Measurements from ENCODE around the gene RPL23.

Gene RPL23

GRCh38 chr17:38825762-38826247, 27.7 kb downstream of the RPL23 start:
- no peak overlapping the region for H2AK5ac ChIP-seq (ENCODE audit: low read length)
- H3K4me2 ChIP-seq (ENCODE audit: low read length): peak overlapping the region; percentile 97
- no peaks in the 10 kb centered on the region for H3K27me3 ChIP-seq (ENCODE audit: insufficient read depth, low read length, poor library complexity)
- peaks cover 17% of the 10 kb centered on the region for H3K79me2 ChIP-seq (ENCODE audit: control insufficient read depth, insufficient read depth, low read length)
- peak overlapping the region; percentile 1 for H2BK120ac ChIP-seq (ENCODE audit: low read depth, low read length)
- no peaks in the 10 kb centered on the region for H3K4me1 ChIP-seq (ENCODE audit: control insufficient read depth, low read depth, low read length)
- peak overlapping the region; percentile 100 for H3K56ac ChIP-seq (ENCODE audit: low read length)
- H2BK15ac ChIP-seq (replicated peaks; ENCODE audit: low read depth): no peak overlapping the region
- H3K27ac ChIP-seq (ENCODE audit: low read depth, low read length): peak overlapping the region; percentile 71
- H3K4me3 ChIP-seq (ENCODE audit: low read length): no peak overlapping the region
- peak overlapping the region; percentile 97 for H2BK5ac ChIP-seq (ENCODE audit: low read length)
- H4K5ac ChIP-seq (ENCODE audit: low read length): peak overlapping the region; percentile 54
- peak overlapping the region; percentile 42 for H3K18ac ChIP-seq (ENCODE audit: low read length)
- no peaks in the 10 kb centered on the region for H3K36me3 ChIP-seq (ENCODE audit: control insufficient read depth, insufficient read depth, low read length)
- H3K79me1 ChIP-seq (ENCODE audit: low read length): peaks cover 13% of the 10 kb centered on the region
- no peak for DNase-seq
- H3K23ac ChIP-seq (ENCODE audit: low read length): no peak overlapping the region
- peak overlapping the region; percentile 74 for H3K4ac ChIP-seq (ENCODE audit: low read depth, low read length)
- peak overlapping the region; percentile 78 for H4K8ac ChIP-seq (ENCODE audit: low read depth, low read length)
- WGBS (ENCODE audit: extremely low coverage, insufficient coverage, low lambda C conversion rate): no CpG with 5 or more reads among the region's 17 CpGs
- peak overlapping the region; percentile 100 for H3K9ac ChIP-seq (ENCODE audit: low read length)

DNA sequence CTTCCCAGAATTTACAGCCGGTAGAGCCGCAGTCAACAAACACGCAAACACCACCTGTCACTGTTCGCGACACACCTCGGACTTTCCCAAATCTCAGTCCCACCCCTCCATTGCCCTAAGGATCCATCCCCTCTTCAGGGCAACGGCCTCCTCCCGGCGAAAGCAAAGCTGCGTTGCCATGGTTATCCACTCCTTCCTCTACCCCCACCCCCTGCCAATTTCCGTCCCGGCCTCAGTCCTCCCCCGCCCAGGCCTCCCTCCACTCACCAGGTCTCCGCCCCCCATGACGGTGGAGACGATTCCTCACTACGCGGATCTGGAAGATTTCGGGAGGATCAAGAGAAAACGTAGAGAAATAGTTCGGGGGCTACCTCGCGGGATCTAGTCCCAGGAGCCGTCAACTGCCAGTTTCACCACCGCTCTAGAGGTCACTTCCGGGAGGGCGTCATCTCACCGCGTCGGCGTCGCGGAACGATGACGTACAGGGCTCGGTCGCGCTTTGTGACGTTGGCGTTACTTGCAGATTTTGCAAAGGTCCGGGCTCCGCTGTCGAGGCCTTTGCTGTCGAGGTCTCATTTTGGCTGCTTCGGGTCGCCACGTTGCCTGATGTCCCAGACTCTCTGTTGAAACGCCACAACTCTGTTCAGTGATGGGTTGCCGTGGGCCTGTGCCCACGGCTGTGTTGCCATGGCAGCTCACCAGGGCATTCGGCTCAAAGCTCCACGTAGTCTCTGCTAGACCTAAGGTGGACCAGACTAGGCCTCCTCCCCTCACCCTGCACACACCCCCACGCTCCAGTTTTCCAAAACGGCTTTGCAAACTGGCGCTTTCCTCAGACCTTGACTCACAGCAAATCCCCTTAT, 28.4 kb downstream of the RPL23 start, which contains the start of gene CWC25:
TSS of gene CWC25 (minus strand) at position 423 of the 863 bp plus-strand sequence. CDS start at position 285, 138 bp downstream.
- Histone ChIP-seq H3K23ac (ENCODE audit: low read length) (peak within 1 kb of the TSS; percentile 98), H2BK5ac (ENCODE audit: low read length) (peak within 1 kb of the TSS; percentile 97), H3K56ac (ENCODE audit: low read length) (peak within 1 kb of the TSS; percentile 100), H3K4me2 (ENCODE audit: low read length) (peak within 1 kb of the TSS; percentile 99), H3K79me1 (ENCODE audit: low read length) (peaks cover 13% of the 10 kb centered on the region), H4K8ac (ENCODE audit: low read depth, low read length) (peak within 1 kb of the TSS; percentile 78), H3K27me3 (ENCODE audit: insufficient read depth, low read length, poor library complexity) (no peaks in the 10 kb centered on the region), H3K27ac (ENCODE audit: low read depth, low read length) (peak within 1 kb of the TSS; percentile 71), H3K4me1 (ENCODE audit: control insufficient read depth, low read depth, low read length) (no peaks in the 10 kb centered on the region), H3K9ac (ENCODE audit: low read length) (peak within 1 kb of the TSS; percentile 100), H3K79me2 (ENCODE audit: control insufficient read depth, insufficient read depth, low read length) (peaks cover 17% of the 10 kb centered on the region), H3K36me3 (ENCODE audit: control insufficient read depth, insufficient read depth, low read length) (no peaks in the 10 kb centered on the region), H2AK5ac (ENCODE audit: low read length) (no peak within 1 kb of the TSS), H4K5ac (ENCODE audit: low read length) (peak within 1 kb of the TSS; percentile 54), H3K18ac (ENCODE audit: low read length) (peak within 1 kb of the TSS; percentile 42), H3K4me3 (ENCODE audit: low read length) (peak within 1 kb of the TSS; percentile 86), H3K4ac (ENCODE audit: low read depth, low read length) (peak within 1 kb of the TSS; percentile 74), H2BK120ac (ENCODE audit: low read depth, low read length) (peak within 1 kb of the TSS; percentile 1), H2BK15ac (replicated peaks; ENCODE audit: low read depth) (no peak within 1 kb of the TSS)
- WGBS (ENCODE audit: extremely low coverage, insufficient coverage, low lambda C conversion rate): no CpG with 5 or more reads among the region's 55 CpGs
- DNase-seq: peak; percentile 98

- no CpG with 5 or more reads among the region's 8 CpGs for WGBS (ENCODE audit: extremely low coverage, insufficient coverage, low lambda C conversion rate)
- no peaks in the 10 kb centered on the region for H3K79me2 ChIP-seq (ENCODE audit: control insufficient read depth, insufficient read depth, low read length)
Observed at GRCh38 chr17:38815576-38816193, 37.8 kb downstream of the RPL23 start.

DNA sequence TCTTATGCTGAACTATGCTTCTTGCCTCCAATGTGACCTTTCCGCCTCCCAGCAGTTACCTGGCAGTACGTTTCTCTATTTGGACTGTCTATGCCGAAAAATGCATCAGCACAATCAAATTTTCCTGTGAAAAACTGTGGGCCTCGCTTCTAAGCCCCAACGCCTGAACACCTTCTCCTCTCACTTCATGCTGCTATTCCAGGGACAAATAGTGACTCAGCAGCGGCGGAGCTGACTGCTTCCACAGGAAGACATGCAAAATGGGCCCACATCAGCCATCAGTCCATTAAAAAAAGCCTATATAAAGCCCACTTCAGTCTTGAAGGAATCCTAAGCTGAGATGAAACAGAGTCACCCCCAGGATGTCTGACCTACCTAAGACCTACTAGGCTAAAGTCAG, 43.7 kb downstream of the RPL23 start:
- no peak overlapping the region for H4K5ac ChIP-seq (ENCODE audit: low read length)
- H2BK120ac ChIP-seq (ENCODE audit: low read depth, low read length): no peak overlapping the region
- no CpG with 5 or more reads among the region's 7 CpGs for WGBS (ENCODE audit: extremely low coverage, insufficient coverage, low lambda C conversion rate)
- no peak overlapping the region for H2BK5ac ChIP-seq (ENCODE audit: low read length)
- H4K8ac ChIP-seq (ENCODE audit: low read depth, low read length): no peak overlapping the region
- no peak overlapping the region for H3K4ac ChIP-seq (ENCODE audit: low read depth, low read length)
- H3K36me3 ChIP-seq (ENCODE audit: control insufficient read depth, insufficient read depth, low read length): peaks cover 9% of the 10 kb centered on the region
- H3K79me1 ChIP-seq (ENCODE audit: low read length): no peaks in the 10 kb centered on the region
- H3K9ac ChIP-seq (ENCODE audit: low read length): no peak overlapping the region
- no peak for DNase-seq
- H3K23ac ChIP-seq (ENCODE audit: low read length): no peak overlapping the region
- H2AK5ac ChIP-seq (ENCODE audit: low read length): no peak overlapping the region
- H3K4me2 ChIP-seq (ENCODE audit: low read length): no peak overlapping the region
- no peak overlapping the region for H3K56ac ChIP-seq (ENCODE audit: low read length)
- H3K4me3 ChIP-seq (ENCODE audit: low read length): no peak overlapping the region
- H3K27me3 ChIP-seq (ENCODE audit: insufficient read depth, low read length, poor library complexity): no peaks in the 10 kb centered on the region
- H3K27ac ChIP-seq (ENCODE audit: low read depth, low read length): no peak overlapping the region
- H3K4me1 ChIP-seq (ENCODE audit: control insufficient read depth, low read depth, low read length): no peaks in the 10 kb centered on the region
- H2BK15ac ChIP-seq (replicated peaks; ENCODE audit: low read depth): no peak overlapping the region
- H3K18ac ChIP-seq (ENCODE audit: low read length): no peak overlapping the region
- H3K79me2 ChIP-seq (ENCODE audit: control insufficient read depth, insufficient read depth, low read length): no peaks in the 10 kb centered on the region

More at GRCh38 chr17:38815576-38816193, 37.8 kb downstream of the RPL23 start:
- H3K4me3 ChIP-seq (ENCODE audit: low read length): no peak overlapping the region
- H2BK15ac ChIP-seq (replicated peaks; ENCODE audit: low read depth): no peak overlapping the region
- no peak overlapping the region for H3K9ac ChIP-seq (ENCODE audit: low read length)
- H3K79me1 ChIP-seq (ENCODE audit: low read length): no peaks in the 10 kb centered on the region
- H2BK5ac ChIP-seq (ENCODE audit: low read length): no peak overlapping the region
- H4K8ac ChIP-seq (ENCODE audit: low read depth, low read length): no peak overlapping the region
- no peaks in the 10 kb centered on the region for H3K27me3 ChIP-seq (ENCODE audit: insufficient read depth, low read length, poor library complexity)
- H3K4me1 ChIP-seq (ENCODE audit: control insufficient read depth, low read depth, low read length): no peaks in the 10 kb centered on the region
- H4K5ac ChIP-seq (ENCODE audit: low read length): no peak overlapping the region
- no peak overlapping the region for H3K56ac ChIP-seq (ENCODE audit: low read length)
- DNase-seq: peak; percentile 32
- H3K18ac ChIP-seq (ENCODE audit: low read length): no peak overlapping the region
- H2BK120ac ChIP-seq (ENCODE audit: low read depth, low read length): no peak overlapping the region
- H3K4me2 ChIP-seq (ENCODE audit: low read length): no peak overlapping the region
- H3K36me3 ChIP-seq (ENCODE audit: control insufficient read depth, insufficient read depth, low read length): peaks cover 1% of the 10 kb centered on the region
- no peak overlapping the region for H3K27ac ChIP-seq (ENCODE audit: low read depth, low read length)
- no peak overlapping the region for H3K4ac ChIP-seq (ENCODE audit: low read depth, low read length)
- no peak overlapping the region for H3K23ac ChIP-seq (ENCODE audit: low read length)
- no peak overlapping the region for H2AK5ac ChIP-seq (ENCODE audit: low read length)

DNA sequence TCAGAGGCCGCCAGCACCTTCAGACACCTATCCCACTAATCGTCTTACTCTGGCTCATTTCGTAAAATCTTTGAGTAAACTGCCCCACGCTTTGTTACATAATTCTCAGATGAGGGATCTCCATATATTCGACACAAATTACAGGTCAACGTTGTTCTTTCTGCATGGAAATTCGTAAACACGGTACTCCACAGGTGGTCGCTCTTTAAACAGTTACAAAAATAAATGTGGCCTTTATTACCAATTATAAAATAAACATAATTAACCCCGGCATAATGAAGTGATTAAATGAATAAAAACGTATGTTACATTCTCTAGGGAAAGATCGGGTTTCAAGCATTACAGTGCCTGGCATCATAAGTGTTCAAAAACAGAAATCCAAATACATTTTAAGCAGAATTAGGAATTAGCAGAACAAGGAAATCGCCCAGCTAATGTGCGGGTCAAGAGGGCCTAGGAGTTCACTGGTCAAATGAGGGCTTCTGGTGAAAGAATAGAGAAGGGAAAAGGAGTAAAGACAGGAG, 53.2 kb downstream of the RPL23 start:
- no peaks in the 10 kb centered on the region for H3K36me3 ChIP-seq (ENCODE audit: control insufficient read depth, insufficient read depth, low read length)
- no peak overlapping the region for H3K18ac ChIP-seq (ENCODE audit: low read length)
- H3K23ac ChIP-seq (ENCODE audit: low read length): no peak overlapping the region
- peak overlapping the region; percentile 26 for H3K4me3 ChIP-seq (ENCODE audit: low read length)
- H3K4me2 ChIP-seq (ENCODE audit: low read length): peak overlapping the region; percentile 55
- no peak overlapping the region for H3K4ac ChIP-seq (ENCODE audit: low read depth, low read length)
- H2BK15ac ChIP-seq (replicated peaks; ENCODE audit: low read depth): no peak overlapping the region
- H3K79me2 ChIP-seq (ENCODE audit: control insufficient read depth, insufficient read depth, low read length): peaks cover 34% of the 10 kb centered on the region
- H3K9ac ChIP-seq (ENCODE audit: low read length): peak overlapping the region; percentile 56
- no peak for DNase-seq
- peaks cover 21% of the 10 kb centered on the region for H3K79me1 ChIP-seq (ENCODE audit: low read length)
- no peak overlapping the region for H2BK120ac ChIP-seq (ENCODE audit: low read depth, low read length)
- H2BK5ac ChIP-seq (ENCODE audit: low read length): no peak overlapping the region
- H4K8ac ChIP-seq (ENCODE audit: low read depth, low read length): no peak overlapping the region
- no peak overlapping the region for H2AK5ac ChIP-seq (ENCODE audit: low read length)
- H3K27ac ChIP-seq (ENCODE audit: low read depth, low read length): no peak overlapping the region
- no peak overlapping the region for H4K5ac ChIP-seq (ENCODE audit: low read length)
- no peak overlapping the region for H3K56ac ChIP-seq (ENCODE audit: low read length)
- WGBS (ENCODE audit: extremely low coverage, insufficient coverage, low lambda C conversion rate): no CpG with 5 or more reads among the region's 14 CpGs
- H3K27me3 ChIP-seq (ENCODE audit: insufficient read depth, low read length, poor library complexity): no peaks in the 10 kb centered on the region
- H3K4me1 ChIP-seq (ENCODE audit: control insufficient read depth, low read depth, low read length): peaks cover 5% of the 10 kb centered on the region

Data from mesendoderm (in vitro differentiated cells).